Astrocyte (in vitro differentiated cells and primary cell): Measurements from ENCODE around the gene ENTPD8. TPM values are rescaled to one million over a fixed set of nuclear protein-coding genes. Genes with fewer than 3 reads are reported as not detected.

Source experiments
- DNase-seq: peaks from one replicate; pipeline ENCODE4 v3.0.0-alpha.2; 2010; ENCODE audit warnings: low read depth
- FAIRE-seq: peaks from 2 replicates; lab custom pipeline; 2011; peaks lifted over from hg19 to GRCh38; lab: Jason Lieb, UNC
- H2AFZ ChIP-seq: 2 replicates; pipeline ENCODE4 v1.6.0; 2012; ENCODE audit warnings: low read depth, low read length, inconsistent platforms
- H3K27ac ChIP-seq: 2 replicates; pipeline ENCODE4 v1.5.1; 2011; ENCODE audit warnings: low read depth, low read length, inconsistent platforms
- H3K27me3 ChIP-seq: 2 replicates; pipeline ENCODE4 v1.6.0; 2011; ENCODE audit warnings: low read length, inconsistent platforms; ENCODE audit not compliant: insufficient read depth
- H3K36me3 ChIP-seq: 2 replicates; pipeline ENCODE4 v1.5.1; 2011; ENCODE audit warnings: low read length, inconsistent platforms; ENCODE audit not compliant: insufficient read depth
- H3K4me1 ChIP-seq: 2 replicates; pipeline ENCODE4 v1.5.1; 2011; ENCODE audit warnings: low read length, inconsistent platforms; ENCODE audit not compliant: insufficient read depth
- H3K4me2 ChIP-seq: 2 replicates; pipeline ENCODE4 v1.6.0; 2012; ENCODE audit warnings: low read length, inconsistent platforms
- H3K4me3 ChIP-seq: 2 replicates; pipeline ENCODE4 v1.5.1; 2011; ENCODE audit warnings: low read depth, mild to moderate bottlenecking, low read length, inconsistent platforms; ENCODE audit not compliant: insufficient read depth
- H3K79me2 ChIP-seq: 2 replicates; pipeline ENCODE4 v1.6.0; 2012; ENCODE audit warnings: mild to moderate bottlenecking, low read length, inconsistent platforms; ENCODE audit not compliant: insufficient read depth
- H3K9ac ChIP-seq: 2 replicates; pipeline ENCODE4 v1.6.0; 2012; ENCODE audit warnings: mild to moderate bottlenecking, low read length, inconsistent platforms
- H3K9me3 ChIP-seq: 2 replicates; pipeline ENCODE4 v1.5.1; 2012; ENCODE audit warnings: low read depth, mild to moderate bottlenecking, low read length, inconsistent platforms; ENCODE audit not compliant: insufficient read depth
- H4K20me1 ChIP-seq: 2 replicates; pipeline ENCODE4 v1.6.0; 2012; ENCODE audit warnings: low read length, inconsistent platforms; ENCODE audit not compliant: insufficient read depth
- H3K27ac Mint-ChIP-seq: one replicate; pipeline ENCODE4 v1.8.0; 2021; ENCODE audit warnings: mild to moderate bottlenecking, mixed read lengths; ENCODE audit not compliant: unreplicated experiment
- H3K27me3 Mint-ChIP-seq: one replicate; pipeline ENCODE4 v1.8.0; 2021; ENCODE audit warnings: low read depth, mixed read lengths; ENCODE audit not compliant: unreplicated experiment
- H3K36me3 Mint-ChIP-seq: one replicate; pipeline ENCODE4 v1.8.0; 2021; ENCODE audit warnings: low read depth, mixed read lengths; ENCODE audit not compliant: unreplicated experiment
- H3K4me1 Mint-ChIP-seq: one replicate; pipeline ENCODE4 v1.8.0; 2021; ENCODE audit warnings: low read depth, mixed read lengths; ENCODE audit not compliant: unreplicated experiment
- H3K4me3 Mint-ChIP-seq: one replicate; pipeline ENCODE4 v1.8.0; 2021; ENCODE audit warnings: mild to moderate bottlenecking, moderate library complexity, mixed read lengths; ENCODE audit not compliant: unreplicated experiment
- H3K9me3 Mint-ChIP-seq: one replicate; pipeline ENCODE4 v1.8.0; 2021; ENCODE audit warnings: mild to moderate bottlenecking, mixed read lengths; ENCODE audit not compliant: unreplicated experiment
- CTCF ChIP-seq: IDR thresholded peaks from 2 replicates; pipeline ENCODE4 v1.5.1; 2011; ENCODE audit warnings: low read depth, mild to moderate bottlenecking, inconsistent platforms, low read length, moderate library complexity; ENCODE audit not compliant: insufficient read depth
- EZH2 ChIP-seq: IDR thresholded peaks from 2 replicates; pipeline ENCODE4 v1.6.1; 2012; ENCODE audit warnings: mild to moderate bottlenecking, low read length, inconsistent platforms; ENCODE audit not compliant: insufficient read depth
- total RNA-seq: library from RNA; stranded (reverse); gene quantifications from 2 replicates; pipeline ENCODE4 v1.2.1, GENCODE V29; 2021

Gene ENTPD8
- total RNA-seq, 1 donor from 2014 or later, result 0.11 TPM

- H4K20me1 ChIP-seq, result peaks cover 51% of the 10 kb centered on the region
- peaks cover 48% of the 10 kb centered on the region for H3K4me1 ChIP-seq
- Mint-ChIP-seq H3K4me3 (no peak overlapping the region), H3K27ac (no peak overlapping the region), H3K4me1 (peaks cover 10% of the 10 kb centered on the region), H3K36me3 (peaks cover 3% of the 10 kb centered on the region), H3K27me3 (no peaks in the 10 kb centered on the region), H3K9me3 (no peaks in the 10 kb centered on the region)
- no peaks in the 10 kb centered on the region for H3K27me3 ChIP-seq
- no peaks in the 10 kb centered on the region for H3K9me3 ChIP-seq
- peak overlapping the region; percentile 82 for H3K9ac ChIP-seq
- FAIRE-seq, result no peak
- no peak overlapping the region for H2AFZ ChIP-seq
- peak overlapping the region; percentile 96 for H3K4me2 ChIP-seq
- peak overlapping the region; percentile 67 for H3K4me3 ChIP-seq
- DNase-seq, result no peak
- H3K27ac ChIP-seq, result no peak overlapping the region
- peaks cover 3% of the 10 kb centered on the region for H3K36me3 ChIP-seq
- TF ChIP-seq CTCF, result no peak
- TF ChIP-seq EZH2, result no peak
- no peaks in the 10 kb centered on the region for H3K79me2 ChIP-seq
Observed at GRCh38 chr9:137457406-137458193, 16.4 kb upstream of the ENTPD8 start.

- H3K27ac ChIP-seq, result peak overlapping the region; percentile 39
- Mint-ChIP-seq H3K4me3 (peak overlapping the region; percentile 60), H3K9me3 (no peaks in the 10 kb centered on the region), H3K27me3 (no peaks in the 10 kb centered on the region), H3K36me3 (peaks cover 3% of the 10 kb centered on the region), H3K4me1 (peaks cover 10% of the 10 kb centered on the region), H3K27ac (no peak overlapping the region)
- TF ChIP-seq EZH2 (no peak), CTCF (no peak)
- H3K4me3 ChIP-seq, result no peak overlapping the region
- H3K9ac ChIP-seq, result peak overlapping the region; percentile 34
- no peaks in the 10 kb centered on the region for H3K27me3 ChIP-seq
- H3K36me3 ChIP-seq, result peaks cover 3% of the 10 kb centered on the region
- peak overlapping the region; percentile 96 for H3K4me2 ChIP-seq
- H4K20me1 ChIP-seq, result peaks cover 51% of the 10 kb centered on the region
- no peaks in the 10 kb centered on the region for H3K9me3 ChIP-seq
- DNase-seq (no peak), FAIRE-seq (no peak)
- H3K4me1 ChIP-seq, result peaks cover 48% of the 10 kb centered on the region
- H2AFZ ChIP-seq, result no peak overlapping the region
- H3K79me2 ChIP-seq, result no peaks in the 10 kb centered on the region
Observed at GRCh38 chr9:137456864-137457405, 15.8 kb upstream of the ENTPD8 start.
